CD4-positive, alpha-beta memory T cell (primary cell): ENCODE measurements around the gene CRABP2. TPM values are rescaled to one million over a fixed set of nuclear protein-coding genes. Genes with fewer than 3 reads are reported as not detected.

Experiments used
- CTCF ChIA-PET: fragments of 350-600 bp; sonication (Branson Sonifier 250); formaldehyde crosslinking; loops from one replicate; lab custom pipeline; 2021; ENCODE audit warnings: inconsistent platforms; ENCODE audit not compliant: partially characterized antibody; lab: Charles Lee
- POLR2A ChIA-PET: fragments of 350-600 bp; sonication (Branson Sonifier 250); formaldehyde crosslinking; loops from one replicate; lab custom pipeline; 2021; ENCODE audit not compliant: partially characterized antibody; lab: Charles Lee
- DNase-seq, 5 donors: peaks; one replicate each; pipeline versions ENCODE4 v3.0.0 to v3.0.0-alpha.2; 2020 to 2022; ENCODE audit warnings: mixed read lengths in 1 of 5
- H3K27ac ChIP-seq: one replicate; pipeline ENCODE4 v1.7.0; 2013; ENCODE audit warnings: low read depth, low read length
- H3K27me3 ChIP-seq: 2 replicates; pipeline ENCODE4 v1.7.0; 2013; ENCODE audit warnings: mild to moderate bottlenecking, low read length, moderate library complexity; ENCODE audit not compliant: insufficient read depth
- H3K36me3 ChIP-seq: 2 replicates; pipeline ENCODE4 v1.7.0; 2013; ENCODE audit warnings: mild to moderate bottlenecking, low read length, moderate library complexity; ENCODE audit not compliant: insufficient read depth
- H3K4me1 ChIP-seq: 2 replicates; pipeline ENCODE4 v1.7.0; 2013; ENCODE audit warnings: mild to moderate bottlenecking, low read length, moderate library complexity; ENCODE audit not compliant: insufficient read depth
- H3K4me3 ChIP-seq, 2 donors: one replicate each; pipeline ENCODE4 v1.7.0; 2013; ENCODE audit warnings: low read length in 2 of 2, mild to moderate bottlenecking in 1 of 2
- H3K9me3 ChIP-seq, 2 donors: one replicate each; pipeline ENCODE4 v1.7.0; 2013; ENCODE audit warnings: low read length in 2 of 2, control low read depth in 1 of 2; ENCODE audit not compliant: control insufficient read depth in 1 of 2
- H3K27ac Mint-ChIP-seq, 7 donors: one replicate each; pipeline ENCODE4 v1.8.0; 2020 to 2021; ENCODE audit warnings: mixed read lengths in 7 of 7, mild to moderate bottlenecking in 6 of 7, inconsistent platforms in 3 of 7, moderate library complexity in 3 of 7
- H3K27me3 Mint-ChIP-seq, 2 donors: one replicate each; pipeline ENCODE4 v1.8.0; 2020 to 2021; ENCODE audit warnings: mixed read lengths in 2 of 2
- H3K36me3 Mint-ChIP-seq, 2 donors: one replicate each; pipeline ENCODE4 v1.8.0; 2020 to 2021; ENCODE audit warnings: mixed read lengths in 2 of 2, inconsistent platforms in 1 of 2, mild to moderate bottlenecking in 1 of 2
- H3K4me1 Mint-ChIP-seq, 4 donors: one replicate each; pipeline ENCODE4 v1.8.0; 2020 to 2021; ENCODE audit warnings: mixed read lengths in 4 of 4, mild to moderate bottlenecking in 1 of 4
- H3K4me3 Mint-ChIP-seq, 8 donors: one replicate each; pipeline ENCODE4 v1.8.0; 2020 to 2021; ENCODE audit warnings: mixed read lengths in 8 of 8, mild to moderate bottlenecking in 7 of 8, moderate library complexity in 6 of 8, inconsistent platforms in 3 of 8
- H3K9me3 Mint-ChIP-seq, 8 donors: one replicate each; pipeline ENCODE4 v1.8.0; 2020 to 2021; ENCODE audit warnings: mixed read lengths in 8 of 8, mild to moderate bottlenecking in 5 of 8, inconsistent platforms in 3 of 8, moderate library complexity in 1 of 8
- intact Hi-C: fragments of 100-400 bp; cut with micrococcal nuclease; formaldehyde crosslinking; loops from one replicate; pipeline ENCODE4 v1.15.1; 2023
- polyA plus RNA-seq, 2 donors: library from polyadenylated mRNA; unstranded; fragments of 300-500 nt; fragmentation: Illumina TruSeq; gene quantifications; one replicate each; pipeline ENCODE4 v1.2.3, GENCODE V29; 2021
- total RNA-seq, 2 experiments: library from RNA; stranded (reverse); gene quantifications; one replicate each; pipeline ENCODE4 v1.2.3, GENCODE V29; 2021

CRABP2 gene
- total and polyA plus RNA-seq, 4 experiments from 2014 or later = 0.21 to 0.61 (median 0.55) TPM; not detected in 1

DNA sequence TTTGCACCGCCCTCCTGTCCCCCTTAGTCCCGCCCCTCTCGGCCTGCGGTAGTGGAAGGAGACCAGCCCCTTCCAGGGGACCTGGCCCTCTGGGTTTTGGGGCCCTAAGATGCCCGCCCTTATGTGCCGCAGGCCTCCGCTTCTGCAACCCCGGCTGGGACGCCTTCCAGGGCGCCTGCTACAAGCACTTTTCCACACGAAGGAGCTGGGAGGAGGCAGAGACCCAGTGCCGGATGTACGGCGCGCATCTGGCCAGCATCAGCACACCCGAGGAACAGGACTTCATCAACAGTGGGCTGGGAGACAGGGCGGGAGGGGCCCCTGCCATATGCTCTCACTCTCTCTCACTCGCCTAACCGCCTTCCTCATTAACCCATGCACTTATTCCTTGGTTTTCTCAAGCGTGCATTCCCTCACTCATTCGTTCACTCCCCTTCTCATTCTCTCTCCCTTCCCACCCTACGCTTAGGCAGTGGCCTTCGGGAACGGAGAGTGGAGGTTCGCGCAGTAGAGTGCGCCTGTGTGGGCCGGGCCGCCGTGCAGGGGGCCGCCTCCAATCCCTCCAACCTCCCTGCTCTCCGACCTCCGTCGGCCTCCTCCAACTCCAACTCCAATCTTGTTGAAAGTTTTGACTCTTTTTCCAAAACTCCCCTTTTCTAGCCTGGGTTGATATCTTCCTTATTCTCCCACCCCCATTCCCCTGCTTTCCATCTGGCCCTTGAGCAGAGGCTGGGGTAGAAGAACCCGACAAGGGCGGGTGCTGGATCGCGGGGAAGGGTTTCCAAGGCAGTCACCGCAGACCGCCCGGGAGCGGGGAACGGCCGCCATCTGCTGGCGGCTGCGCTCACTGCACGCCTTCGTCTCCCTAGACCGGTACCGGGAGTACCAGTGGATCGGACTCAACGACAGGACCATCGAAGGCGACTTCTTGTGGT lies 48.3 kb downstream of the CRABP2 start:
- Mint-ChIP-seq H3K36me3 (no peaks in the 10 kb centered on the region), H3K9me3 (peaks cover 0 to 2% (median 0%) of the 10 kb centered on the region in 8 donors), H3K27me3 (peaks cover 37 to 46% of the 10 kb centered on the region in 2 donors), H3K27ac (peak overlapping the region in 4 of 7 donors; percentile 68 to 82 (median 71)), H3K4me1 (peaks cover 28 to 69% (median 43%) of the 10 kb centered on the region in 4 donors), H3K4me3 (peak overlapping the region; percentile 63 to 89 (median 83))
- H3K4me3 ChIP-seq = peak overlapping the region in 1 of 2 donors; percentile 41
- peak; percentile 57 to 74 (median 66) for DNase-seq
- POLR2A ChIA-PET = interaction anchor here (0.9 kb wide), 1 partner anchor 30 kb away, joined by 4 read pairs; no protein-coding TSS in a partner anchor
- H3K27me3 ChIP-seq = peaks cover 19% of the 10 kb centered on the region
- CTCF ChIA-PET = interaction anchor here (0.7 to 7.8 kb wide), 13 partner anchors 8 to 177 kb away, joined by 3 to 153 read pairs (median 3); partner anchors contain the start of gene NES
- no peak overlapping the region for H3K27ac ChIP-seq
- peaks cover 56% of the 10 kb centered on the region for H3K4me1 ChIP-seq
- no peaks in the 10 kb centered on the region for H3K36me3 ChIP-seq
- intact Hi-C loops = loop anchor here (1.0 kb wide), 1 partner anchor 31 kb away; no protein-coding TSS in a partner anchor
- no peaks in the 10 kb centered on the region for H3K9me3 ChIP-seq

- Mint-ChIP-seq H3K4me3 (peak overlapping the region in 5 of 8 donors; percentile 14 to 89 (median 78)), H3K27me3 (peaks cover 39 to 49% of the 10 kb centered on the region in 2 donors), H3K36me3 (no peaks in the 10 kb centered on the region), H3K4me1 (peaks cover 24 to 58% (median 34%) of the 10 kb centered on the region in 4 donors), H3K9me3 (peaks cover 0 to 2% (median 0%) of the 10 kb centered on the region in 8 donors), H3K27ac (no peak overlapping the region)
- Histone ChIP-seq H3K27me3 (peaks cover 19% of the 10 kb centered on the region), H3K36me3 (no peaks in the 10 kb centered on the region), H3K9me3 (no peaks in the 10 kb centered on the region), H3K4me3 (no peak overlapping the region), H3K27ac (no peak overlapping the region), H3K4me1 (peaks cover 45% of the 10 kb centered on the region)
- ChIA-PET CTCF (interaction anchor here (1.7 to 7.8 kb wide), 2 partner anchors 11 to 29 kb away, joined by 4 to 153 read pairs; no protein-coding TSS in a partner anchor), POLR2A (no interaction called here)
- intact Hi-C loops = no loop called here
- DNase-seq = no peak
These were observed 49.4 kb downstream of the CRABP2 start for GRCh38 chr1:156655904-156656516.

DNA sequence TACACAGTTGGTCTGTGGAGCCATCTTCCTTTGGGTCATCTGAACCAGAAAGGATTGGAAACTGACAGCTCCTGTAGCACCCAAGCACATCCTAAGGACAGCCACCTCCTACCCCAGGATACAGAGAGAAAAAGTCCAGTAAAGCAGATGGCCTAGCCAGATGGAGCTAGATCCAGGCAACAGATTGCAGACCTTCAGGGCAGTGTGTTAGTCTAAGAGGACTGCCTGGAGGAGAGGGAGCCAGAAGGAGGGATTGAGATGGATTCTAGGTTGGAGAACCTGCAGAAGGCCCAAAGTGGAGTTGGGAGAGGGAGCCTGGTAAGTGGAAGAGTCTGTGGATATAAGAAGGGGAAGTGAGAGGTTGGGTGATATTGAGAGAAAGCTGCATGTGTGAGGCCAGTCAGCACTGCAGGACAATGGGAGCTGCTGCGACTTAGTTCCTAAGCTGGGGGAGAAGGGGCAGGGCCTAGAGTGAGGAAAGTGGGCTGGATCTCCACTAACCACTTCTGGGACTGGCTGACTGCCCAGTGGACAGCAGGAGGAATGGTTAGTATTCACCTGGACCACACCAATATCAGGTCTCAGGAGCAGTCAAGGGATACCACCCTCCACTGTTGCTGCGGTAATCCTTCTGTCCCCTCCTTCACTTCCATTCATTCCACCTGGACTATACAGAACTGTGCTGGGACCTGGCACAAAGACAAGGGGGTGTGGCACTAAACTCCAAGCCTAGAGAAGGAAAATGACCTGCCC lies 50.1 kb downstream of the CRABP2 start:
- H3K9me3 Mint-ChIP-seq = peaks cover 0 to 2% (median 0%) of the 10 kb centered on the region in 8 donors
- peaks cover 39 to 49% of the 10 kb centered on the region in 2 donors for H3K27me3 Mint-ChIP-seq
- no peak overlapping the region for H3K27ac ChIP-seq
- CTCF ChIA-PET = interaction anchor here (1.7 to 7.8 kb wide), 2 partner anchors 10 to 28 kb away, joined by 4 to 153 read pairs; no protein-coding TSS in a partner anchor
- no peaks in the 10 kb centered on the region for H3K36me3 ChIP-seq
- intact Hi-C loops = no loop called here
- no peak overlapping the region for H3K4me3 ChIP-seq
- DNase-seq = no peak
- H3K4me3 Mint-ChIP-seq = peak overlapping the region in 3 of 8 donors; percentile 43 to 63 (median 57)
- POLR2A ChIA-PET = no interaction called here
- H3K36me3 Mint-ChIP-seq = no peaks in the 10 kb centered on the region
- no peak overlapping the region for H3K27ac Mint-ChIP-seq
- H3K9me3 ChIP-seq = no peaks in the 10 kb centered on the region
- peaks cover 17 to 51% (median 28%) of the 10 kb centered on the region in 4 donors for H3K4me1 Mint-ChIP-seq
- H3K4me1 ChIP-seq = peaks cover 38% of the 10 kb centered on the region
- H3K27me3 ChIP-seq = peaks cover 19% of the 10 kb centered on the region

GRCh38 chr1:156654700-156655099 lies 50.7 kb downstream of the CRABP2 start:
- DNase-seq = no peak
- Histone ChIP-seq H3K36me3 (no peaks in the 10 kb centered on the region), H3K4me3 (no peak overlapping the region), H3K4me1 (peaks cover 32% of the 10 kb centered on the region), H3K27me3 (peaks cover 19% of the 10 kb centered on the region), H3K27ac (no peak overlapping the region), H3K9me3 (no peaks in the 10 kb centered on the region)
- H3K36me3 Mint-ChIP-seq = no peaks in the 10 kb centered on the region
- POLR2A ChIA-PET = no interaction called here
- peak overlapping the region in 1 of 8 donors; percentile 15 for H3K4me3 Mint-ChIP-seq
- CTCF ChIA-PET = interaction anchor here (1.7 to 7.8 kb wide), 2 partner anchors 10 to 28 kb away, joined by 4 to 153 read pairs; no protein-coding TSS in a partner anchor
- H3K27ac Mint-ChIP-seq = no peak overlapping the region
- peaks cover 0 to 2% (median 0%) of the 10 kb centered on the region in 8 donors for H3K9me3 Mint-ChIP-seq
- intact Hi-C loops = no loop called here
- peaks cover 12 to 45% (median 22%) of the 10 kb centered on the region in 4 donors for H3K4me1 Mint-ChIP-seq
- H3K27me3 Mint-ChIP-seq = peaks cover 41 to 51% of the 10 kb centered on the region in 2 donors

- Histone ChIP-seq H3K27me3 (peaks cover 19% of the 10 kb centered on the region), H3K9me3 (no peaks in the 10 kb centered on the region), H3K36me3 (no peaks in the 10 kb centered on the region), H3K27ac (no peak overlapping the region), H3K4me3 (no peak overlapping the region), H3K4me1 (peaks cover 17% of the 10 kb centered on the region)
- H3K4me3 Mint-ChIP-seq = no peak overlapping the region
- ChIA-PET CTCF (interaction anchor here (0.9 to 1.3 kb wide), 2 partner anchors 24 to 25 kb away, joined by 3 to 4 read pairs; no protein-coding TSS in a partner anchor), POLR2A (no interaction called here)
- peaks cover 7 to 31% (median 16%) of the 10 kb centered on the region in 4 donors for H3K4me1 Mint-ChIP-seq
- intact Hi-C loops = no loop called here
- peaks cover 0 to 2% (median 0%) of the 10 kb centered on the region in 8 donors for H3K9me3 Mint-ChIP-seq
- H3K36me3 Mint-ChIP-seq = no peaks in the 10 kb centered on the region
- no peak for DNase-seq
- H3K27me3 Mint-ChIP-seq = peaks cover 52 to 64% of the 10 kb centered on the region in 2 donors
- H3K27ac Mint-ChIP-seq = peak overlapping the region in 1 of 7 donors; percentile 30
These were observed 52.4 kb downstream of the CRABP2 start for GRCh38 chr1:156652992-156653355.

DNA sequence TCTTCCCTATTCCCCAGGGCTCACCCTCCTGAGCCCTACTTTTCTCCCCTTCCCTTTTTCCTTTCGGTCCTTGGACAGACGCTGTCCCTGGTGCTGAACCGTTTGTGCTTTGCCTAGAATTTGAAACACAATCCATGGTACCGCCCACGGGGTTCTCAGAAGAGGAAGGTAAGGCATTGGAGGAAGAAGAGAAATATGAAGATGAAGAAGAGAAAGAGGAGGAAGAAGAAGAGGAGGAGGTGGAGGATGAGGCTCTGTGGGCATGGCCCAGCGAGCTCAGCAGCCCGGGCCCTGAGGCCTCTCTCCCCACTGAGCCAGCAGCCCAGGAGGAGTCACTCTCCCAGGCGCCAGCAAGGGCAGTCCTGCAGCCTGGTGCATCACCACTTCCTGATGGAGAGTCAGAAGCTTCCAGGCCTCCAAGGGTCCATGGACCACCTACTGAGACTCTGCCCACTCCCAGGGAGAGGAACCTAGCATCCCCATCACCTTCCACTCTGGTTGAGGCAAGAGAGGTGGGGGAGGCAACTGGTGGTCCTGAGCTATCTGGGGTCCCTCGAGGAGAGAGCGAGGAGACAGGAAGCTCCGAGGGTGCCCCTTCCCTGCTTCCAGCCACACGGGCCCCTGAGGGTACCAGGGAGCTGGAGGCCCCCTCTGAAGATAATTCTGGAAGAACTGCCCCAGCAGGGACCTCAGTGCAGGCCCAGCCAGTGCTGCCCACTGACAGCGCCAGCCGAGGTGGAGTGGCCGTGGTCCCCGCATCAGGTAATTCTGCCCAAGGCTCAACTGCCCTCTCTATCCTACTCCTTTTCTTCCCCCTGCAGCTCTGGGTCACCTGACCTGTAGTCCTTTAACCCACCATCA lies 53.0 kb downstream of the CRABP2 start:
- peaks cover 19% of the 10 kb centered on the region for H3K27me3 ChIP-seq
- H3K27ac Mint-ChIP-seq = no peak overlapping the region
- ChIA-PET POLR2A (no interaction called here), CTCF (interaction anchor here (0.9 to 2.4 kb wide), 3 partner anchors 24 to 25 kb away, joined by 3 to 10 read pairs (median 4); no protein-coding TSS in a partner anchor)
- H3K9me3 ChIP-seq = no peaks in the 10 kb centered on the region
- no peaks in the 10 kb centered on the region for H3K36me3 Mint-ChIP-seq
- H3K4me1 Mint-ChIP-seq = peaks cover 4 to 25% (median 12%) of the 10 kb centered on the region in 4 donors
- no peak overlapping the region for H3K4me3 ChIP-seq
- H3K4me1 ChIP-seq = peaks cover 11% of the 10 kb centered on the region
- H3K4me3 Mint-ChIP-seq = no peak overlapping the region
- H3K9me3 Mint-ChIP-seq = peaks cover 0 to 2% (median 0%) of the 10 kb centered on the region in 8 donors
- intact Hi-C loops = no loop called here
- DNase-seq = no peak
- H3K36me3 ChIP-seq = no peaks in the 10 kb centered on the region
- H3K27me3 Mint-ChIP-seq = peaks cover 55 to 66% of the 10 kb centered on the region in 2 donors
- H3K27ac ChIP-seq = no peak overlapping the region
